Stimulated activated CD8-positive, alpha-beta memory T cell treated with anti-CD3 and anti-CD28 coated beads, Interleukin-12 subunit alpha, Interleukin-12 subunit beta, amount 100 ng/mL, for 1 hour (primary cell): ENCODE results near the gene DSG4.

Experiments
- DNase-seq: peaks from one replicate; pipeline ENCODE4 v3.0.0-alpha.2; 2020; ENCODE audit warnings: low read depth

DSG4 gene

DNA sequence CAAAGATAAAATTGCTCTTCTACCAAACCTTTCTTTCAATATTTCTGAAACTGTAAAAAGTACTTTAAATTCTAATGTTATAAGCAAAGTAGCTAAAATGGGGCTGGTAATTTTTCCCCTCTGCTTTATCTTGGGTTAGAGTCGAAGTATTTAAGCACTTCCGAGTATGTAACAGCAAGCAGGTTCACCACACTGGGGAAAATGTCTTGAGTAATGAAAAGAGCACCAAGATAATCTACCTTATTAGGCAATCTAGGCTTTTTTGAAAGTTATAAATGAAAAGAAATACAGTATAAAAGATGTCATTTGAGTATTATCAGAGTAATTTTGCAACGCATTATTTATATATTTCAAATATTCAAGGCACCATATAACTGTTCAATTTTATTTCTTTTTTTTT lies 70.3 kb downstream of the DSG4 start:
- DNase-seq: no peak

DNA sequence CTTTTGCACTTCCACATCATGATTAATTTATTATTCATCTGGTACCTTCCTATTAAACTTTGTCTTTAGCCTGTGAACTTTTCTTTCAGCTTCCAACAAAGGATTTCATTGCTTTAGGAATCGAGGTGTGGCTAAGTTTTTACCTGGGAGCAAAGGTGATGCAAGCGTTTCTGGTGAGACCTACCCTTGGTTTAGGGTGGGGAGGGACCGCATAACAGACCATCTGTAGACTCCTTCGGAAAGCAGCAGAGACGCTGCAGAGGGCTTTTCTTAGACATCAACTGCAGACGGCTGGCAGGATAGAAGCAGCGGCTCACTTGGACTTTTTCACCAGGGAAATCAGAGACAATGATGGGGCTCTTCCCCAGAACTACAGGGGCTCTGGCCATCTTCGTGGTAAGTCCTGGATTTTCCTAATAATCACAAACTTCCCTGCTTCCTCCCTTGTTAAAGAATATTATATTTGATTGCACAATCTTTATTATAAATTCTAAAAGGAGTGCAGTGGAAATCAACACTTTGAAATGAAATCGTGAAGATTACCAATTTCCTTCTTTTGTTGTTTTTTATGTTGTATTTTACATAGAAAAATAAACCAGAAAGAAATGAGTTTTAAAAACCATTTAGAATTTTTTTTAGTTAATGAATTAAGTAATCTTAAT lies 71.1 kb downstream of the DSG4 start, which contains the start of gene DSG3:
DSG3 (plus strand) TSS at position 212 of the 662 bp plus-strand sequence; CDS start at position 349, 137 bp downstream.
- DNase-seq: no peak

DNA sequence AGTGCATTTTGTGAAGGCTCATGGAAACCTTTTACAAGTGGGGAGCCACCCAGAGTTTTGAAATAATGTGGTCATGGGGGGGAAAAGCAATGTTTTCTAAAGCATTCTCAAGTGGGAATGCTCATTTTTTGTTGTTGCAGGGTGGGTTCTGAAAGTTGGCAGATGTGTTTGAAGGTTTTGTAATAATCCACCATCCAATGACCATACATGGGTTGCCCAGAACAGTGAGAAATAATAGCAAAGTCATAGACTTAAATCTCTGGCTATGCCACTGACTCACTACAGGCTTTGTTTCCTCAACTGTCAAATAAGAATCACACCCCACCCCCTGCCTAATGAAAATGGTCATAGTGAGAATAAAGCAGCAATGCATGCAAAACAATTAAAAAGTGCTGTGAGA lies 73.8 kb downstream of the DSG4 start:
- no peak for DNase-seq

DNA sequence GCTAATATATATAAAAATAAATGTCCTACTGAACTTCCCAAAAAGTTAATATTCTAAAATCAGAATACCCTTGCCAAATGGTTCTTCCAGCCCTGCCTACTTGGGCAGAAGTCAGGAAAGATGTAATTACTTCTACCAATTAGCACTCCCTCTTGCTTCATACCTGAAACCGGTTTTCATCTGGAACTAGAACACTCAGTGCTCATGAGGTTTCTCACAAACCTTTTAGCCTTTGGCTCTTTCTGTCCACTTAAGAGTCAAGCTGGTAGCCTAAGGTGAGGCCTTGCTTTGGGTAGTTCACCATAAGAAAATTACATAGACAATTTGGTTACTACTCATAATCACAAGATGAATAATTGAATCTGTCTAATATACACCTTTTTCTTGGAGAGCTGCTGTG lies 75.0 kb downstream of the DSG4 start:
- no peak for DNase-seq

DNA sequence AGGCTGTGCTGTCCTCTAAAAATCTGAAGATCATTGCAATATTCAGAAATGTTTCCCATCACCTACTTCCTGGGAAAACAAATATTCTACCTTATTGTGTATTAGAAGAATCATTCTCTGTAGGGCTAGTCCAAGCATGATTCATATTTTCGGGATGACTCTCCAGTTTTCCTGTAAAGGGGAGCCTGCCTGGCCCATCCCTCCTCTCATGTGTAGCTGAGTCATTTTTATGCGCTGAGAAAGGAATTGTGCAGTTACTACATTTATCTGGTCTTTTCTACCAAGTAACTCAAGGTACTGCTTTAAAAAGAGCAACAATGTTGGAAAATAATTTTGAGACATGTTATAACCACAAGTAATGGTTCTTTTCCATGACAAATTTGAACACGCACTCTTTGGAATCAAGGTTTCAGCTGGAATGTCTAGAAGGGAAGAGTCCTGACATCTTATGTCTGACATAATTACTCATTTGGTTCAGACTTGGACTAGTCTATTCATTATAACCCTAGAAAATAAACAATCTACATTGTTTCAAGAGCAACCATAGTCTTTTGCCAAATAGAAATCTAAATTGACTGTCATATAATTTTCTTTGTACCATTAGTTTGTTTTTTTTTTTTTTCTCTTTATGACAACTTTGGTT lies 77.6 kb downstream of the DSG4 start:
- no peak for DNase-seq
